ENCODE data around the gene PNPLA7.
"Not testable (repeated sequence)": the region's sequence is repeated elsewhere in the genome, so short reads cannot be mapped to it uniquely, and the experiment has no call there.

PNPLA7 gene

GRCh38 chr9:137410891-137411249, 139.3 kb downstream of the PNPLA7 start:
- DNase-seq: no peak

- DNase-seq: not testable (repeated sequence)
Observed at GRCh38 chr9:137410236-137410890, 139.8 kb downstream of the PNPLA7 start.

Measured in NCI-H2171 (cell line).